GM18519 (cell line): ENCODE data around the gene C4B.
"Not testable (repeated sequence)": the region's sequence is repeated elsewhere in the genome, so short reads cannot be mapped to it uniquely, and the experiment has no call there.

Experiments used
- ATAC-seq: cut with Tn5 transposase; IDR thresholded peaks from one replicate; pipeline ENCODE4 v1.9.1; 2021; ENCODE audit warnings: mild to moderate bottlenecking, moderate library complexity; ENCODE audit not compliant: unreplicated experiment, low FRiP score

The C4B gene

DNA sequence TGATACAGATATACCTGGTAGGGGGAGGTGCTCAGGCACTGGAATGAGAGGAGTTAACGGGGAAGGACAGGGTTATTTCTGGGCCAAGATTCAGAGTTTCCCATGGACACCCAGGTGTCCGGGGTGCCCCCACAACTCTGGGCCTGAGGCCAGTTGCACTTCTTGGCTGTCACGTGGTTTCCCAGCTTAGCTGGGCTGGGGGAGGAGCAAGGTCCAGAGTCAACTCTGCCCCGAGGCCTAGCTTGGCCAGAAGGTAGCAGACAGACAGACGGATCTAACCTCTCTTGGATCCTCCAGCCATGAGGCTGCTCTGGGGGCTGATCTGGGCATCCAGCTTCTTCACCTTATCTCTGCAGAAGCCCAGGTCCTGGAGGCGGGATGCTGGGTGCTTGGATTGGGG is at the start of gene C4B:
TSS of gene C4B (plus strand) at position 249 of the 400 bp plus-strand sequence. CDS start at position 300, 51 bp downstream.
- not testable (repeated sequence) for ATAC-seq

- ATAC-seq: no peak
Measured at GRCh38 chr6:31965700-31966099, 48.9 kb upstream of the C4B start.

DNA sequence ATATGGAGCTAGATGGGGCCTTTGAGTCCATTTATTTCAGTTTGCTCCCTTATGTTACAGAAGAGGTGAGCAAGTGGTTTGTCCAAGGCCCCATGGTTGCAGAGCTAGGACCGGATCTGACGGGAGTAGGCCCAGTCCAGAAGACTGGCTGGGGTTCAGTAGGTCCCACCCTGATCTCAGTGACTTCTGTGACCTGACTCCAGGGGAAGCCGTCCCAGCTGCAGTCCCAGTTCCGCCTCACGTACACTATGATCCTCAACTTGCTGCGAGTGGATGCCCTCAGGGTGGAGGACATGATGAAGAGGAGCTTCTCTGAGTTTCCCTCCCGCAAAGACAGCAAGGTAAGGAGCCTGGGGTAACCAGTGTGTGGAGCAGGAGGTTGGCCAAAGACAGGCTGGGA is 48.1 kb upstream of the C4B start:
- no peak for ATAC-seq

- ATAC-seq: no peak
Measured at GRCh38 chr6:31966997-31967925, 47.3 kb upstream of the C4B start.

DNA sequence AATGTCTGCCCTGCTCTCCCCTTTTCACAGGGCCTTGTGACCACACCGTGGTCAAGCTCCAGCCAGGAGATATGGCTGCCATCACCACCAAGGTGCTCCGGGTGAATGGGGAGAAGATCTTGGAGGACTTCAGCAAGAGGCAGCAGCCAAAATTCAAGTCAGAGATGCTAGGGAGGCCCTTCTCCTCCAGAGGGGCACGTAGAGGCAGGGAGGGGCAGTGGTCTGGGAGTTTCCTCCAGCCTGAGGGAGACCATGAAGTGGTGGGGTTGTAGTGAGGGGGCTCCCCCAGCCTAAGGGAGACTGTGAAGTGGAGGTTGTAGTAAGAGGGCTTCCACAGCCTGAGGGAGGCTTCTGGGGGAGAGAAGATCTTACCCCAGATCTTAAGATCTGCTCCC is 46.7 kb upstream of the C4B start:
- ATAC-seq: no peak

- ATAC-seq: no peak
Measured at GRCh38 chr6:31968326-31968725, 46.3 kb upstream of the C4B start.

DNA sequence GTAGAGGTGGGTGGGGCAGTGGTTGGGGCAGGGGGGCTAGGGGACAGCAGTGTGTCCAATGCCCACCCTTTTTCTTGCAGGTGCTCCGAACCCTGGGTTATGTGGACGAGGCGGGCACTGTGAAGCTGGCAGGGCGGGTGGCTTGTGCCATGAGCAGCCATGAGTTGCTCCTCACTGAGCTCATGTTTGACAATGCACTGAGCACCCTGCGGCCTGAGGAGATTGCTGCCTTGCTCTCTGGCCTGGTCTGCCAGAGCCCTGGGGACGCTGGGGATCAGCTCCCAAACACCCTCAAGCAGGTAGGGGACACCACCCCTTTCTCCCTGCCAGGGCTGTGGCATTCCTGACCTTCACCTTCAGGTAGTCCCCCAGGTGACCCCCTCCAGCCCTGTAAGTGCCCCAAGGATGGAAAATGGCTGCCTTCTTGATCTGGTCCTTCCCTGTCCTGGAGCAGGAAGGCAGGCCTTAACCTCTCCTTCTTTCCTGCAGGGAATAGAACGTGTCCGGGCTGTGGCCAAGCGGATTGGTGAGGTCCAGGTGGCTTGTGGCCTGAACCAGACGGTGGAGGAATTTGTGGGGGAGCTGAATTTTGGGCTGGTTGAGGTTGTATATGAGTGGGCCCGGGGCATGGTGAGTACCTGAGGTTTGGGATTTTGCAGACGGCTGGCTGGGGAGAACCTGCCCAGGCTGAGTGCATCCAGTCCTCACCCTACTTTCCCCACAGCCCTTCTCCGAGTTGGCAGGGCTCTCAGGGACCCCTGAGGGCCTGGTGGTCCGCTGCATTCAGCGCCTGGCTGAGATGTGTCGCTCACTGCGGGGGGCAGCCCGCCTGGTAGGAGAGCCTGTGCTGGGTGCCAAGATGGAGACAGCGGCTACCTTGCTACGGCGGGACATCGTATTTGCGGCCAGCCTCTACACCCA is 45.5 kb upstream of the C4B start:
- no peak for ATAC-seq

DNA sequence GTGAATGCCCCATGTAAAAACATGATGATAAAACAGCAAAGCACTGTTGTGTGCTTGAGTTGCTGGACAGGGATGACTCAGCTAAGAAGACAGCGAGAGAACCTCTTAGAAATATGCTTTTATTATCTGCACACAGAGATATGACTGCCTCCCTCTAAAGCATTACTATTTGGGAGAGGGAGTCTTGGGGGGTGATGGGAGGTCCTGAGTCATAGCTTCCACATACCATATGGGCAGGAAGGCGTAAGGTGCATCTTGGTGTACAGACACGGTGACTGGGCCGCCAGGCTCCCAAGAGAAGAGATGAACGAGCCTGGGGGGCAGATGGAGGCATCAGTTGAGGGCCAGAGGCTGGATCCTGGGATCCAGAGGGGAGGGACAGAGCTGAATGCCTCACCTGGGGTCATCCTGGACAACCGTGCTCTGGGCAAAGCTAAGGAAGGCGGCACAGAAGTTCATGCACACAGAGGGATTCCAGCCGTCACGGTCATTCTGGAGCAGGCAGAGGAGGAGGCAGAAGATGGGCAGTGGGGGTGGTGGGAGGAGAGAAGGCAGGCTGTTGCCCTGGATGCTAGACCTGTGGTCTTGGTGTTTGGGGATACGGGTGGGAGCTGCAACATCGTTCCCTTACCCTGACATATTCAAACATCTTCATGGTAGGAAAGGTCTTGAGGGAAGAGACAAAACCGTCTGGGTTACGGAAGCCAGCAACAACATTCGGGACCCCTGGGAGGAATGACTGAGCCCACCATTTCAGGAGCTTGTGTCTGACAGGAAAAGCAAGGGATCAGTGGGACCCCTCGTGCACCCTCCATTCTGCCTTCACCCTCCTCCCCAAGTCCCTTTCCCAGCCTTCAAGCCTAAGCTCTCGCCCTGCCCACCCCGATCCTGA is 44.6 kb upstream of the C4B start:
- ATAC-seq: no peak

DNA sequence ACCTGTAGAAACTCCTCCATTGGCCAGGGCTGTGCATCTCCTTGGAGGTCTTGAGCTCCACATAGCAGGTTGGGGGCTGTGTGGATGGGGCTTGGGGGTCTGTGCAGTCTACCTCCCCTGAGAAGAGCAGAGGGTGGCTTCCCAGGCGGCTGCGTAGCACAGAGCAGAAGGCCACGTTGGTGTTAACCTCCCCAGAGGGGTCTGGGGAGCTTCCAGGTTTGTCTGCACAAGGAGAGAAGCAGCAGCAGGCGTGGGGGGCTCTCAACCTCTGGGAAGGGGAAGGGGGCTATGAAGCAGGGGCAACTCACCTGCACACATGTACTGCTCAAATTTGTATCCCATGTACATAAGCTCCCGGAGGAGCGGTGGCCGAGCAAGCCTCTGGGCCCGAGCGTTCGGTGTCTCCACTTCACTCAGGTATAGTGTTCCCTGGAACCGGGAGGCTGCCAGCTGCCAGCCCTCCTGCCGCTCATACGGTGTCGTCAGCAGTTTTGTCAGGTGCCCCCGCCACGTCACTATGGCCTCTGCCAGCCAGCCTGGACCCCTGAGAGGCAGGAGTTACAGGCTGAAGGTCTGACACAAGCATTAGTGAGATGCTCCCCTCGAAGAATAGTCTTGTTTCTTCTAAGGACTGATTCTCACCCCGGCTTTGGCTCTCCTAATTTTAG is 43.9 kb upstream of the C4B start:
- ATAC-seq: no peak

GRCh38 chr6:31971279-31971992 is 43.2 kb upstream of the C4B start:
- no peak for ATAC-seq

- ATAC-seq: peak; percentile 73
Measured at GRCh38 chr6:31971993-31972708, 42.4 kb upstream of the C4B start, which contains the start of gene DXO. Gene DXO (minus strand): TSS chr6:31972138. CDS start chr6:31971675, 463 bp downstream.

DNA sequence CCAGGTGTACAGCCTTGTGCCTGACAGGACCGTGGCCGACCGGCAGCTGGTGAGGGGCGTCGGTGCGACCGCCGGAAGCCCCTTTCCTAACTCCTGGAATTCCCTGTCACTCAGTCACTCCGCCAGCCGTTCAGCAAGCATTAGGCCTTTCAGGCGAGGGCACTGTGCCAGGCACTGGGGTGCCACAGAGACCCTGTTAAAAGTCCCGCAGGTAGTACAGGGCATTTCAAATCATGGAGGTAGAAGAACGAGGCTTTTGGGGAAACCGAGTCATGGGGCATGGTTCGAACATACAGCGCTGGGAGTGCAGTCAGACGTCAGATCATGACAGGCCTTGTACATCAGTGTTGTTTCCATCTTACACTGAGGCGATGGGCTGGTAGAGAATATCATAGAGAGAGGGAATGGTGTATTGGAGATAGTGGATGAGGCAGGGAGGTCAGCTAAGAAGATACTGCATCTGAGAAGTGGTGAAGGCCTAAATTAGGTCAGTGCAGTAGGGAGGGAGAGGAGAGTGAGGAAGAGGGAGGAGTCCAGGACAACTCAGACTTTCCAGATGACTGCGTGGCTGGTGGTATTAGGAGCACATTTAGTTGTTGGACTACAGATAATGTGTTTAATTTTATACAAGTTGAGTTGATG is 41.8 kb upstream of the C4B start:
- no peak for ATAC-seq

- ATAC-seq: not testable (repeated sequence)
Measured at GRCh38 chr6:31976065-31976464, 38.5 kb upstream of the C4B start.

DNA sequence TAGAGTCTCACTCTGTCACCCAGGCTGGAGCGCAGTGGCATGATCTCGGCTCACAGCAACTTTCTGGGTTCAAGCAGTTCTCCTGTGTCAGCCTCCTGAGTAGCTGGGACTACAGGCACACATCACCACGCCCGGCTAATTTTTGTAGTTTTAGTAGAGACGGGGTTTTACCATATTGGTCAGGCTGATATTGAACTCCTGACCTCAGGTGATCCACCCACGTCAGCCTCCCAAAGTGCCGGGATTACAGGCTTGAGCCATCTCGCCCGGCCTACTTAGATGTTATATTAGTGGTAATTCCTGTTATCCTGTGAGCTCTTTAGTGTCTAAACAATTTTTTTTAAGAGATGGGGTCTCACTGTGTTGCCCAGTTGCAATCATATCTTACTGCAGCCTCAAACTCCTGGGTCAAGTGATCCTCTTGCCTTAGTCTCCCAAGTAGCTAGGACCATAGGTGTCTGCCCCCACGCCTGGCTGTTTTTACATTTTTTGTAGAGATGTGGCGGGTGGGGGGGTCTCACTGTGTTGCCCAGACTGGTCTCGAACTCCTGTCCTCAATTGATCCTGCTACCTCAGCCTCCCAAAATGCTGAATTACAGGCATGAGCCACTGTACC is 36.7 kb upstream of the C4B start:
- ATAC-seq: no peak

DNA sequence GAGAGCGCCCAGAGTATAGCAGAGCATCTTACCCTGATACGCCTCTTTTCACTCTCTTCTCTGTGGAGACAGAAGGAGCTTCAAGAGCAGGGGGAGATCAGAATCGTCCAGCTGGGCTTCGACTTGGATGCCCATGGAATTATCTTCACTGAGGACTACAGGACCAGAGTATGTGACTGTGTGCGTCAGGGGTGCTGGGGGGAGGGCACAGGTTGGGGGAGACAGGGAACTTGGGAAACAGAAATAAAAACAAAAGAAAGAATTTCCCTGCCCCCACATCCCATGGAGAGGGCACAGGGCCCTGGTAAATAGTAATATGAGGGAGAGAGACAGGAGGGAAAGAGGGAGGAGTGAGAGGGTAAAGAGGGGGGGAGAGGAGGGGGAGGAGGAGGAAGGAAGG is 35.8 kb upstream of the C4B start:
- no peak for ATAC-seq

- no peak for ATAC-seq
Measured at GRCh38 chr6:31979238-31979898, 35.2 kb upstream of the C4B start.
